Measurements from ENCODE around the gene NUBP2.

NUBP2 gene

GRCh38 chr16:1766231-1766630 is 16.5 kb upstream of the NUBP2 start:
- TF ChIP-seq CTCF (conservative IDR thresholded peaks at IDR 0.05) (no peak), ZFX (IDR thresholded peaks at IDR 0.05) (no peak)
- no peak overlapping the region for H3K27ac ChIP-seq

GRCh38 chr16:1766701-1767100 is 16.1 kb upstream of the NUBP2 start:
- H3K27ac ChIP-seq: no peak overlapping the region
- TF ChIP-seq ZFX (IDR thresholded peaks at IDR 0.05) (no peak), CTCF (conservative IDR thresholded peaks at IDR 0.05) (no peak)

GRCh38 chr16:1767116-1767994 is 15.4 kb upstream of the NUBP2 start:
- TF ChIP-seq ZFX (IDR thresholded peaks at IDR 0.05) (no peak), CTCF (conservative IDR thresholded peaks at IDR 0.05) (no peak)
- no peak overlapping the region for H3K27ac ChIP-seq

- H3K27ac ChIP-seq: no peak overlapping the region
- TF ChIP-seq ZFX (IDR thresholded peaks at IDR 0.05) (no peak), CTCF (conservative IDR thresholded peaks at IDR 0.05) (no peak)
Measured at GRCh38 chr16:1768061-1768766, 14.5 kb upstream of the NUBP2 start.

- peak overlapping the region; percentile 94 for H3K27ac ChIP-seq
- no peak for TF ChIP-seq CTCF (conservative IDR thresholded peaks at IDR 0.05)
Measured at GRCh38 chr16:1768767-1769401, 13.9 kb upstream of the NUBP2 start.

GRCh38 chr16:1769402-1770300 is 13.1 kb upstream of the NUBP2 start:
- TF ChIP-seq ZFX (IDR thresholded peaks at IDR 0.05) (no peak), CTCF (conservative IDR thresholded peaks at IDR 0.05) (no peak)
- peak overlapping the region; percentile 94 for H3K27ac ChIP-seq
